Erythroblast (primary cell): ENCODE measurements around the gene MPP3.

ENCODE experiments used
- GATA1 ChIP-seq: IDR thresholded peaks from 2 replicates; pipeline ENCODE4 v1.6.1; 2011; ENCODE audit warnings: low read depth, mild to moderate bottlenecking, control low read depth, low read length, moderate library complexity
- POLR2A ChIP-seq: IDR thresholded peaks from 2 replicates; pipeline ENCODE4 v1.6.1; 2011; ENCODE audit warnings: mild to moderate bottlenecking, low read length

DNA sequence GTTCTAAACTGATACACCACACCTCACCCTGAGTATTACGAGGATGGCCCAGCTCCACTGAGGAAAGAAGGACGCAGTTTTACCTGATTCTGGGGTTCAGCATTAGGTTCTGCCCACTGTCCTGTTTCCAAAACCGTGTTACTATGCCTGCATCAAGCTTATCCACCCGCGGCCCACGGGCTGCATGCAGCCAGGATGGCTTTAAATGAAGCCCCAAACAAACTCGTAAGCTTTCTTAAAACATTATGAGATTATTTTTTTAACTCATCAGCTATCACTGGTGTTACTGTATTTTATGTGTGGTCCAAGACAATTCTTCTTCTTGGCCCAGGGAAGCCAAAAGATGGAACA, 10.0 kb upstream of the MPP3 start:
- TF ChIP-seq POLR2A (no peak), GATA1 (no peak)
